NCI-H446 treated with DMSO at 0.1 percent for 48 hours (cell line): ENCODE data around the gene SRGAP2B.
"Not testable (repeated sequence)": the region's sequence is repeated elsewhere in the genome, so short reads cannot be mapped to it uniquely, and the experiment has no call there.

Experiments
- DNase-seq: peaks from one replicate; lab custom pipeline; 2025; lab: John Stamatoyannopoulos, UW

The SRGAP2B gene

DNA sequence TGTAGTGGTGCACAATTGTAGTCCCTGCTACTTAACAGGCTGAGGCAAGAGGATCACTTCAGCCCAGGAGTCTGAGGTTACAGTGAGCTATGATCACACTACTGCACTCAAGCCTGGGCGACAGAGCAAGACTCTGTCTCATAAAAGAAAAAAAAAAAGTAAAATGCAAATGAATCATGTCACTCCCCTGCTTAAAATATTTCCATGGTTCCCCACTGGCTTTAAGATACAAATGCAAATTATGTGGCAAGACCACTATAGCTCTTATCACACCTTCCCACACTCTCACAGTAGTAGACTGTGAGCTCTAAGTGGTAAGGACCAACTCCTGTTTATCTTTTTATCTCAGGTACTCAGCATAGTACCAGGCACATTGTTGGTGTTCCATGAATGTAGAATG is 53.6 kb downstream of the SRGAP2B start:
- not testable (repeated sequence) for DNase-seq

DNA sequence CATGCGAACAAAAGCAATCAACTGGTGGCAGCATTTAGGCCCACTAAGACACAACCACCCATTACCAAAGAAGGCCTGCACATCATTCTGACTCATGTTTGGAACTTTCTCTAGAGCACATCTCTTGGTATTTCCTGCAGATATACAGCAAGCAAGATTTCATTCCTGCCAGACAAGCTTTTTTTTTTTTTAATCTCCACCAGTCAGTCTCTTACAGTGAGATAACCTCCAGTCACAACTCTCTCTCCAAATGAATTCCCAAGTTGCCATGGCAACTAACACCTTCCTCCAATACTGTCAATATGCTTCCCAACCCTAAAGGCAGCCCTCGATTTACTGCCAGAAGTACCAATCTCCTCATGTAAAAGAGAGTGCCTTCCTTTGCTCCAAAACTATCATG is 59.1 kb downstream of the SRGAP2B start:
- DNase-seq: not testable (repeated sequence)

DNA sequence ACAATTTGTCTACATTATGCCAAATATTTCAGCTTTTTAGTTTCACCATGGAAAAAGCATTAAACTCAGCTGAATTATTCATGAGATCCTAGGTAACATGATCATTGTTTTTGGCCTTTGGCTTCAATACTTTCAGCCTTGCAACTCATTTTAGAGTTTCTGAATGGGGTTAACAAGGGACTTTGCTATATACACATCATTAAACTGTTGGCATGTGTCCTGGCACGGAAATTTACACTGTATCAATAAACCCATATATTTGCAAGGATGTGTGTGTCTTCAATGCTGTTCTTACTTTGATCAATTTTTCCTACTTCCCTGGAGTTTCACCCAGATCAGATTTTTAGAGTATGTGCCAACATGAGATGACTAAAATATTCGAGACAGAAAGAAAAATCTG is 61.6 kb downstream of the SRGAP2B start:
- DNase-seq: not testable (repeated sequence)

DNA sequence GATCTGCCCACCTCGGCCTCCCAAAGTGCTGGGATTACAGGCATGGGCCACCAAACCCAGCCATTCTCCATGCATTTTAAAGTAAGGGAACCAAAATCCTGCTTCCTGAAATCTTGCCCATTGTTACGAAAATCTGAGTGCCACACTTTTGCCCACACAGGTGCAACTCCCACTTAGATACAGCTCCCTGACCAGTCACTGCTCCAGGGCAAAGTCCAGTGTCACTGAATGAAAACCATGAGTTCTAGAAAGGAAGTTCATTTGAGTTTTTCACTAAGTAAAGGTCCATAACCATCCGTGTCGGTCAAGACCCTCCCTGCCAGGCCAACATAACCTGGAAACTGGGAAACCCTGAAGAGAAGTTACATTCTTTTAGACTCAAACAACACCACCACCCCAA is 67.9 kb downstream of the SRGAP2B start:
- not testable (repeated sequence) for DNase-seq

DNA sequence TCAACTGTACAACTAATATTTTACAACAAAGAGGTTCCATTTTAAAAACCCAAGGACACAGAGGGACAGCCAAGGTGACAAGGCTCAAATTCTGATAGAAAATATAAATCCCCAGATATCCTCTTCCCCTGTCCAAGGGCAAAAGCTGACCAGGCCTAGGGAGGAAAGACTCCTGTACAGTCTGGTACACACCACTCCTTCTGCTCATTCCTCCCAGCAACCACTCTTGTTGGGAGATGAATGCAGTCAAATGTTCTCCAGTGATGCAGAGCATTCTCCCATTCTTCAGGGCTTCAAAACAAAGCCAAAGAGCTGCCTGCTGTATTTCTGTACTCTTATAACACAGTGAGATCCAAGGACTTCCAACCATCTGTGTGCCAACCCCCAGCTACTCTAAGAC is 69.8 kb downstream of the SRGAP2B start:
- not testable (repeated sequence) for DNase-seq

DNA sequence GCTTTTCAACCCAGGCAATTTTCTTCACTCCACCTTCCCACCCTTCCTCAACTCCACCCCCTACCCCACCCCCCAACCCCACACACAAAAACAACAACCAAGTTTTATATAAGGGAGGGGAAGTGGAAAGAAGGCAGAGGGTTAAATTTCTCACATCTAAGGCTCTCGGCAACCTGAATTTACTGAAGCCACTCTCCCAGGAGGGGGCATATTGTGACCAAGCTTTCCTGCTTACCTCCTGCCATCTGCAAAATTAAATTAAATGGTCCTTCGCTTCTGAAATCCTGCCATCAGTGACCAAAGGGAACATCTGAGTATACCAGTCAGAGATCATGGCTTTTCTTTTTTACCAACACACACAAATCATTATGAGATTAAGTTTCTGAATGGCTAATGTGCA is 72.9 kb downstream of the SRGAP2B start:
- DNase-seq: not testable (repeated sequence)

DNA sequence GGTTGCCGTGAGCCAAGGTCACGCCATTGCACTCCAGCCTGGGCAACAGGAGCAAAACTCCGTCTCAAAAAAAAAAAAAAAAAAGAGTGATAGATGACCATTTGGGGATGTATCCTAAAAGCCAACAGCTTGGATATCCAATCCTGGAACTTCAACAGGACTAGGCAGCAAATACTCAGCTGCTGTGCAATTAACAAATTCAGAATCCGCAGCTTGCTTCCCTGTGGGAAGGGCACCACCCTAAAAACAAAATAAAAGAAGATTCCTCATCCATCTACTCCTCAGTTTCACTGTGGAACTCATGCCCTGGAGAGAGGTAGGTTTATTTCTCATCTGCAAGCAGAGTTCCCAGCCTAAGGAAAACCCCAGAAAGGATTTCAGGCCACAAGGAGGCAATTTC is 73.4 kb downstream of the SRGAP2B start:
- DNase-seq: not testable (repeated sequence)

DNA sequence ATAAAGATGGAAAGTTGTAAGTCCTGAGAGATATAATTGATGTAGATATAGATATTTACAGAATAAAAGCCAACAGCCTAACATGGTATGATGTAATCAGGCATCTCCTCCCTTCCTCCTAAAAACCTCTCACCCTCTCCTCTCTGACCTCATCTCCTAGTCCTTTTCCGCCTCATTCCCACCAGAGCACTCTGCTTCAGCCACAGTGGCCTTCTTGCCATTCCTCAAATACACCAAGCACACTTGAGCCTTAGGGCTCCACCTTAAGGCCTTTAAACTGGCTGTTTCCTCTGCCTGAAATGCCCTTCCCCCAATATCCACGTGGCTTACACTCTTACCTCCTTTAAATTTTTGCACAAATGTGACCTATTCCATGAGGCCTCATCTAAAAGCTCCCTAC is 75.4 kb downstream of the SRGAP2B start:
- DNase-seq: not testable (repeated sequence)

DNA sequence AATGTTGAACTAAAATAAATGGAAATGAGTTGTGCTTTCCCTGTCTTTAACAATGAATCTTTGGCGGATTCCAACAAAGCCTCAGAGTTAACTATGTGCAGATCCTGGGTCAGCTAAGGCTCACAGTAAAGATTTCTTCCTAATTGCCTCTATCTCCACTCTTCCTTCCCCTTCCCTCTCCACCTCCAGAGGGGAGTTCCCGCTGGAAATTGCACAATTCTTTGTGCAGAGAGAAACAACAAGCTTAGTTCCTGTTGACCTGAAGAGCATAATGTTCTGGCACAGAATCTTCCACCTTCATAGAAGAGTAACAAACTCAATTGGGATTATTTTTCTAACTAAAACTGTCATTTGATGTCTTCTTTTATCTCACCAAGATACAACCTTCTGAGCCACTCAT is 77.4 kb downstream of the SRGAP2B start:
- DNase-seq: not testable (repeated sequence)

DNA sequence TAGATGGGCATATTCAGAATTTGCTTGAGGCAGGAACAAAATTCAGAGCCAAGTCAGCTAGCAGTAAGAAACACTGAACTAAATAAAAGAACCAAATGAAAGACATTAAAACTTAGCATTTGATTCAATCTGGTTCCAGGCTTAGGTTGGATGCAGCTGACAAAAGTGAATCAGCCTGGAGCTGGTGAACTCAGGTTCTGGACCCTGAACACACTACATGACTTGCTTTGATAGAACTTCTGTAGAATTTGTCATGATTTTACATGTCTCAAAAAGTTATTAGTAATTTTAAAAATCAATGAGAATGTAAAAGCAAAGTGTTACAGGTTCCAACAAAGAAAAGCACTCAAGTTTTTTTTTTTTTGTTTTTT is 78.7 kb downstream of the SRGAP2B start:
- not testable (repeated sequence) for DNase-seq

DNA sequence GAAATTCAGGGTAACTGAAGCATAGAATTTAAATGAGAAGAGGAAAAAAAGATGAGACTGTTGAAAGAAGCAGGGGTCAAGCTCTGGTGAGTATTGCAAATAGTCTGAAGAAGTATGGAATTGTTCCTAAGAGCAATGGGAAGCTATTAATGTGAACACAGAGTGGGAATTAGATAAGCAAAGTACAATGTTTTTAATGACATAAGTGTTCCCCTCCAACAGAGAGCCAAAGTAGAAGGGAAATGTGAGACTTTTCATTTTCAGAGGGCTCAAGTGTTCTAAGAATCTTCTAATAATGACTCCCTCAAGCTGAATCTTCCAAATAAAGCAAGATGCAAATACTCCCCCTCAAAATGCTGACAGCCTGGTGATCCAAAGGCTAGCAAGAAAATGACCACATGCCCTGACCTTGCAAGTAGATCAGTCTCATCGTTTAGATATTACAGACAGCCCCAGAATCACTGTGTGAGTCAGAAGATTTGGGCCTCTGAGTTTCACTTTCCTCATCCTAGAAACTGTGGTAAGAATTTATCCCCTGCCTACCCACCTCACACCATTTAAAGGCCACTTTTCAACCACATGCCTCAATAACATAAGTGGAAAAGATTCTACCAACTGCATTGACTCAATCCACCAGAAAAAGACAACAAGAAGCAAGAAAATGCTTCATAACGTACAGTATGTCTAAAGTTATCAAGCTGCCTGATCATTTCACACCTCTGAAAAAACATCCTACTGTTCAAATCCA is 79.2 kb downstream of the SRGAP2B start:
- DNase-seq: not testable (repeated sequence)

DNA sequence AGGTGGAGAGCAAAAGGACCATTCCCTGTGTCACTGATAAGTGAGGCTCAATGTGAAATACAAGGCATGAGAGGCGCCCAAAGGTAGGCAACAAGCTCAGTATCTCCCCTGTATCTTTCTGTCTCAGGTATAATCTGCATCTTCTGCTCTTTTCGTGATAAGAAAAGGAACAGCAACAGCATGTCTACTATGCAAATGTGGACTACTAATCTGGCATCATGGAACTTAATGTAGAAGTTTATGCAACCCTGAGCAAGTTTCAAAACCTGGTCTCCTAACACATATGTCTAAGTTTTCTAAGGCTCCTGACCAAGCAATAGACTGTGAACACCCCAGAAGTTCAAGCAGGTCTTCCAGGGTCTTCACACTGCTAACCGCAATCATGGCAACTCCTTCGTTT is 81.8 kb downstream of the SRGAP2B start:
- not testable (repeated sequence) for DNase-seq

DNA sequence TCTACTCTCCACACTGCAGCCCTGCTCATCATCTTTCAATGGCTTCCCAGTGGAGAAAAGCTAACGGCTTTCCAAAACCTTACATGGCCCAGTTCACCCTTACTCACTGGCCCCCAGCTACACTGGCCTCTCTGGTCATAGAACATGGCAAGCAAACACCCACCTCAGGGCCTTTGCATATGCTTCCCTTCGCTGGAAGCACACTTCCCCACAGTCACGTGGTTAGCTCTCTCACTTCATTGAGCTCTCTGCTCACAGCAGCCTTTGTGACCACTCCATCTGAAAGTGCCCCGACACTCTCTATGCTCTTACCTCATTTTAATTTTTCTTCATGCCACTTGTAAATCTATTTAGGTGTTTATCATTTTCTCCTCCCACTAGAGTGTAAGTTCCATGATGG is 83.3 kb downstream of the SRGAP2B start:
- DNase-seq: not testable (repeated sequence)

DNA sequence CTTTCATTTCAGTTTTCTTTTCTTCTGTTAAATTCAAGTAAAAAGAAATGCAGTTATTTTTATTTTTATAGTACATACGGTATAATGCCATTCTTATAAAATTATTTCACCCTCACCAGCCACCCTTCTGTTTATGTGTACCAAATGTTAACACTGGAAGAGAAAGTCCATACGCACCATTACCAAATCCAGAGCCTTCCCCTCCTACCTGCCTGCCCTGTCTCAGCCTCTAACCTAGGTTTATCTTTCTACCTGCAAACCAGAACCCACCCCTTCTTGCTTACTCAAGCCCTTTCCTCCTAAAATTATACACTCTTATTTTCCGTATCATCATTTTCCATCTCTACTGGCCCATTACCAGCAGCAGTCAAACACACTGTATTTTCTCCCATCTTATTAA is 84.5 kb downstream of the SRGAP2B start:
- not testable (repeated sequence) for DNase-seq

DNA sequence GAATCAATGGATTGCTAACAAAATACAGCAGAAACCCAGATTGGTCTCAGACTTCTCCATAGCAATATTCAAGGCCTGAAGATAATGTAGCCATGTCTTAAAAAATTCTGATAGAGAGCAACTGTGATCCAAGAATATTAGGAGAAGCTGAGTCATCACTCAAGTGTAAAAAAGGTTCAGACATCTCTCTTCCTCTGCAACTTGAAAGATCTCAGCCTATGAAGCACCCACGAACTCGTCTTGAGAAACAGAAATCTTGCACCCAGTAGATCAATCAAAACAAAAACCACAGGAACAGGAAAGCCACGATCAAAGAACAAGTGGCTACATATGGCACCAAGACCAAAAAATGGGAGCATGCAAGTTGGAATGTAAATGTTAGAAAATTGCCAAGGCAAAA is 85.2 kb downstream of the SRGAP2B start:
- not testable (repeated sequence) for DNase-seq

DNA sequence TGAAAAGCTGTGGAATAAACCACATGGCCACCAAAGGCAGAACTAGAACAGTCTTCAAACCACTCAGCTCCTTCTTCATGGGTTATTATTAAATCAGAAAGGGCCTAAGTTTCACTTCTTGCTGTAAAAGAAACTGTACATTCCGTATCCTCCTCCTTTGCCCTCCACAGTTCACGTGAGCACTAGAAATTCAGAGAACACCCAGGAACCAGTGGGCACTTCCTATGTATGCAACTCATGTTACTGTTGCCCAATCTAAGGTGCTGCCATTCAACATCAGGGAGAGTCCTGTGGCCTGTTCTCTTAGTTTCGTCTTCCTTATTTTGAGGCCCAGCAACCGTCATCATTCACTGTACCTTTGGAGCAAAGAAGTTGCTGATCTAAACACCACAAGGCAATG is 86.7 kb downstream of the SRGAP2B start:
- not testable (repeated sequence) for DNase-seq

DNA sequence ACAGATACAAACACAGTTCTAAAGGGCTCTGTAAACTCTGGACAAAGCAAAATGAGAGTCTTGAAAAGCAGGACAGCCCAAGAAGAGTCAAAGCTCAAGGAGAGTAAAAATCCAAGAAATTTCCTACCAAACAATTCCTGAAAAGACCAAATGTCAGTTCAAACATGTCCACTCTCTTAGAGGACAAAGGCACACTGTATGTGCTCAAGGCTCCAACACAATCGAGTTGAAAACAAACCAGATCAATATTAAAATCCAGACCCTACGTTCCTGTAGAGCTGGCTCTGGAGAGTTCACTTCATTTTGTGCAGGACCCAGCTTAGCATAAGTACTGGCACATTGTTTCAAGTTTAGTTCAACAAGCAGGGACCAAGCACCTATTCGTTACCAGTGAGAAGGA is 90.0 kb downstream of the SRGAP2B start:
- not testable (repeated sequence) for DNase-seq

DNA sequence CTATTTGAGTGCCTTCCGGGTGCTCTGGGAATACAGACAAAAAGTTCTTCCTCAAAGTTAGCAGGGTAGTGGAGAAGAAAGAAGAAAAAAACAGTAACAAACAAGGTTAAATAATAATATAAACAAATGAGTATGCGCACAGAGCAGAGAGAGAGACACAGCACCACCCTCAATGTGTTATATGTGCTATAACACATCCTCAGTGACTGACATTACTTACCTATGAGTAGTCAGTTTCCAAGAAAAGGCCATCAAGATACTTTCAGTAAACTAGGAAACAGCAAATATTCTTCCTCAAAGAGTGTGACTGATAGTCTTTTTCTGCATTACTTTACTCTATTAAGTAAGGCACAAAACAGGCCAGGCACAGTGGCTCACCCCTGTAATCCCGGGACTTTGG is 93.7 kb downstream of the SRGAP2B start:
- DNase-seq: not testable (repeated sequence)

DNA sequence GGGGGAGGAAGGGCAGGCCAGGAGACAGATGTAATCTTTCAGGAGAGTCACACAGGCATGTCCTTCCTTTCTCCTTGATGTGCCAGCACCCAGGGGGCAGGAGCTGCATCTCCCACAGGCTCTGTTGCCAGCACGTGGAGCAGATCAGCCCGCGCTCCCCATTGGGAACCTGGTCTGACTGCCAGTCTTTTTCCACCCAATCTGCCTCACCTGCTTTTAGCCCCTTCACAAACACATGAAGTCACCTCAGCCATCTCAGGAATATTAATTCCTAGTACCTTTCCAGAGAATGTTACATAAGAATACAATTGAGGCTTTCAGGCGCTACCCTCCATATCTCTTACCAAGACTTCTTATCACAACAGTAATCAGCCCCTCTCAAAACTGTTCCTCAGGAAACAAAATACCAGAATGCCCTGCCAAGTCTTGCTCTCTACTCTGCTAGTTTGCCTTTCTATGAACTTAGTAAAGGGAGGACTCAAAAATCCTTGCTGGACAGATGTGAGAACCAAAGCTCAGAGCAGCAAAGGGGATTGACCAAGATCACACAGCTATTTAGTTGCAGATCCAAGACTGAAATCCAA is 94.3 kb downstream of the SRGAP2B start:
- DNase-seq: not testable (repeated sequence)

DNA sequence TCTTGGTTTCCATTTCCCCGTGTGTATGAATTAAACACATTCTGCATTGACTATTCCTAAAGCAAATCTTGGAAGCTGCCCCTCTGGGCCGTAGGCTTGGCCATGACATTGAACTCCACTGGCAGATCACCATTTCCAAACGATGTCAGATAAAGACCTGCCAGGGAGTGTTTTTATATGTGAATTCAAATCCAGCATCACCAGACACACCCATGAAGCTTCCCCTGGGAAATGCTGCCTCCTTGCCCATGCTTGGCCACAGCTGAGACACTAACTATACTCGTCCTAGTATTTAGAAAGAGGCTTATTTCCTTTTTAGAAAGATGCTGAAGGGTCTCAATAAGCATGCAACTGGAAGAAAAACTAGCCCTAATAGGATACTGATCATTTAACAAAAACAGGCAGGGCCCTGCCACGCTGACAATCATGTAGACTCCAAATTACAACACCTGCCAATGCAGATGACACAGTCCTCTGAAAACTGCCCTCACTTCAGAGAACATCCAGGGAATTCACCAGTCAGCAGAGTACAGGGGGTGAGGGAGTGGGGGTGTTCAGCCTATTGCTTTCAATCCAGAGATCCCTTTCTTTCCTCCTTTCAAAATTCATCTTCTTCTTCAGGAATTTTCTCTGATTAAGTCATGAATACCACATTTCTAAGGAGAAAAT is 94.9 kb downstream of the SRGAP2B start:
- DNase-seq: not testable (repeated sequence)

DNA sequence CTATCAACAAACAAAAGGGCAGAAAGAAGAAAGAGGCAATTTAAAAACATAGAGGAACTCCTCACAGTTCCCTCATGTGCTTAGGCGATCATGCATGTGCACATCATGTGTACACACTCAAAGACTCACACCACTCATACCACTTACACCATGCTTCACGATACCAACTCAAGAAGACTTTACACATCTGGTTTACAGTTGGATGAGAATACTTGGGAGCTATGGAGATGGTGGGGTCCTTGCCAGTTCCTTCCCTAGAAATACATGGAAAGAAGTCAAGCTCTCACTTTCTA is 96.2 kb downstream of the SRGAP2B start:
- DNase-seq: not testable (repeated sequence)

DNA sequence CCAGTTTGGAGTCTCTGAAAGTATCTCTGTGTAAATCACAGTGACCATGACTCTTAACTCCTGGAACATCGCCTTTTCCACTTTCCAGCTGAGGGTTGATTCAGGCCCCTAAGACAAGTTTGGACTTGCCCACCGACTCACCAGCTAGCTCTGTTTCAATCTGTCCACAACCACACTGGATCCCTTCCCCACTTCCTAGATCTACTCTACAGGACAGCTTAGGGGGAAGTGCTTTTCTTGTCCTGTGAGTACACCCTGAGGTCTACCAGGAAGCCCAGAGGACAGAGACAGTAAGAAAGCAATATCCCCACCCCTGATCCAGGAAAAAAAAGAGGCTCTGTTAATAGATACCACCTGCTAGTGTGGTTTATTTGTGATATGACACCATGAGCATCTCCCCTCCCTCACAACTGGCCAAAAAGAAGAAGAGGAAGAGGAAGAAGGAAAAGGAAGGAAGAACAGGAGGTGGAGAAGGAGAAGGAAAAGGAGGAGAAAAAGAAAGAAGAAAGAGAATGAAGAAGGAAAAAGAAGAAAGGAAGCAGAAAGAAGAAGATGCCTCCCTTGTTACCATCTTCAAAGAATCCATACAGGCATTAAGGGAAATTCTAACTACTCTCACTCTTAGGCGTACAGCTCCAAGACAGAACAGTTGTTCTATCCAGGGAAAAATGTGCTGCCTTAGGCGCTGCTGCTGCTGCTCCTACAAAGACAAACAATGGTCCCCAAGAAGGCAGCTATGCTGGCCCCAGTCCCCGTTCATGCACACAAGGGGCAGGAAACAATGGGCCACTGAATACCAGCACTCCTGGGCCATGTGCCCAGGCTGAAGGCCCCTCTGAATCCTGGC is 96.8 kb downstream of the SRGAP2B start:
- not testable (repeated sequence) for DNase-seq
